ENCODE results near the gene WDR59.

WDR59 gene

DNA sequence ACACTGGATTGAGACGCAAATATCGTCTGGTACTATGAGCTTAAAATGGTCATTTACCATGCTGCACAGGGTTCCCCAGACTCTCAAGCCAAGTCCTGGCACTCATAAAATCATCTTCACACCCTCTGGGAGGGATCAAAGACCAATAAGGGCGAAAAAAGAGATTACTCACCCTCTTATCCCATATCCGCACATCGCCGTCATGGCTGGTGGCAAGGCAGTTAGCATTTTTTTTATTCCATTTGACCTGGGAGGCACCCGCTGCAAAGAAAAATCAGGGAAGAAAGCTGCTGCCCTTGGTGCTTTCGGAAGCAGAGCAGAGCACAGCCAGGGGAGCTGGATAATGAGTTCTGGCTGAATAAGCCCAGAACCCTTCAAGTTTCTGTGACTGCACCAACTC lies 42.4 kb downstream of the WDR59 start:
- peaks cover 36% of the 10 kb centered on the region for H3K36me3 ChIP-seq

DNA sequence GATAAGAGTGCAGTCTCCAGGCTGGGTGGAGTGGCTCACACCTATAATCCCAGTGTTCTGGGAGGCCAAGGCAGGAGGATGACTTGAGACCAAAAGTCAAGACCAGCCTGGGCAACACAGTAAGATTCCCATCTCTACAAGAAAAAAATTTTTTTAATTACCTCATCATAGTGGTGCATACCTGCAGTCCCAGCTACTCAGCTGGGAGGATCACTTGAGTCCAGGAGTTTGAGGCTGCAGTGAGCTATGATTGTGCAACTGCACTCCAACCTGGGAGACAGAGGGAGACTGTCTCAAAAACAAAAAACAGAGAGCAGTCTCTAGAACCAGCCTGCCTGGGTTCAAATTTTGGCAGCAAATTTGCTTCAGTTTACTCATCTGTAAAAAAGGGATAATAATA lies 45.2 kb downstream of the WDR59 start:
- peaks cover 27% of the 10 kb centered on the region for H3K36me3 ChIP-seq
- TF ChIP-seq, protein P1, sequence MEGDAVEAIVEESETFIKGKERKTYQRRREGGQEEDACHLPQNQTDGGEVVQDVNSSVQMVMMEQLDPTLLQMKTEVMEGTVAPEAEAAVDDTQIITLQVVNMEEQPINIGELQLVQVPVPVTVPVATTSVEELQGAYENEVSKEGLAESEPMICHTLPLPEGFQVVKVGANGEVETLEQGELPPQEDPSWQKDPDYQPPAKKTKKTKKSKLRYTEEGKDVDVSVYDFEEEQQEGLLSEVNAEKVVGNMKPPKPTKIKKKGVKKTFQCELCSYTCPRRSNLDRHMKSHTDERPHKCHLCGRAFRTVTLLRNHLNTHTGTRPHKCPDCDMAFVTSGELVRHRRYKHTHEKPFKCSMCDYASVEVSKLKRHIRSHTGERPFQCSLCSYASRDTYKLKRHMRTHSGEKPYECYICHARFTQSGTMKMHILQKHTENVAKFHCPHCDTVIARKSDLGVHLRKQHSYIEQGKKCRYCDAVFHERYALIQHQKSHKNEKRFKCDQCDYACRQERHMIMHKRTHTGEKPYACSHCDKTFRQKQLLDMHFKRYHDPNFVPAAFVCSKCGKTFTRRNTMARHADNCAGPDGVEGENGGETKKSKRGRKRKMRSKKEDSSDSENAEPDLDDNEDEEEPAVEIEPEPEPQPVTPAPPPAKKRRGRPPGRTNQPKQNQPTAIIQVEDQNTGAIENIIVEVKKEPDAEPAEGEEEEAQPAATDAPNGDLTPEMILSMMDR (IDR thresholded peaks at IDR 0.05): no peak
- no peak overlapping the region for H3K4me3 ChIP-seq (ENCODE audit: low read depth in 1 of 2, low read length in 1 of 2)

More for the DNA sequence above, 42.4 kb downstream of the WDR59 start:
- no peak overlapping the region for H3K4me3 ChIP-seq (ENCODE audit: low read depth in 1 of 2, low read length in 1 of 2)
- TF ChIP-seq, protein P1 (IDR thresholded peaks at IDR 0.05): no peak
- H3K27me3 ChIP-seq: no peaks in the 10 kb centered on the region
- no peaks in the 10 kb centered on the region for H3K4me1 ChIP-seq (ENCODE audit: control insufficient read depth in 1 of 2, insufficient read depth in 1 of 2, low read depth in 1 of 2, low read length in 1 of 2)
- H3K9me3 ChIP-seq: no peaks in the 10 kb centered on the region
- H3K27ac ChIP-seq: no peak overlapping the region

GRCh38 chr16:74936902-74937560 lies 47.9 kb downstream of the WDR59 start:
- H3K36me3 ChIP-seq: peaks cover 22% of the 10 kb centered on the region
- H3K27me3 ChIP-seq: no peaks in the 10 kb centered on the region
- peak overlapping the region; percentile 44 for H3K27ac ChIP-seq
- TF ChIP-seq, protein P1 (IDR thresholded peaks at IDR 0.05): no peak
- H3K4me3 ChIP-seq (ENCODE audit: low read depth in 1 of 2, low read length in 1 of 2): no peak overlapping the region
- H3K4me1 ChIP-seq (ENCODE audit: control insufficient read depth in 1 of 2, insufficient read depth in 1 of 2, low read depth in 1 of 2, low read length in 1 of 2): peaks cover 4 to 7% of the 10 kb centered on the region in 2 experiments
- H3K9me3 ChIP-seq: no peaks in the 10 kb centered on the region

More for the DNA sequence above, 45.2 kb downstream of the WDR59 start:
- no peaks in the 10 kb centered on the region for H3K9me3 ChIP-seq
- H3K27me3 ChIP-seq: no peaks in the 10 kb centered on the region
- no peak overlapping the region for H3K27ac ChIP-seq
- peaks cover 4 to 7% of the 10 kb centered on the region in 2 experiments for H3K4me1 ChIP-seq (ENCODE audit: control insufficient read depth in 1 of 2, insufficient read depth in 1 of 2, low read depth in 1 of 2, low read length in 1 of 2)

DNA sequence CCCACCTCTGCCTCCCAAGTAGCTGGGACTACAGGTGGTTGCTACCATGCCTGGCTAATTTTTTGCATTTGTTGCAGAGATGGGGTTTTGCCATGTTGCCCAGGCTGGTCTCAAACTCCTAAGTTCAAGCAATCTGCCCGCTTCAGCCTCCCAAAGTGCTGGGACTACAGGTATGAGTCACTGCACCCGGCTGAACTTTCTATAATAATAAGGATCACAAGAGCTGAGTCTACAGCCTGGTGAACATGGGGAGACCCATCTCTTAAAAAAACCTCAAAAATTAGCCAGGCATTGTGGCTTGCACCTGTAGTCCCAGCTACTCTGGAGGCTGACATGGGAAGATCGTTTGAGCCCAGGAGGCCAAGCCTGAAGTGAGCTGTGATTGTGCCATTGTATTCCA lies 53.5 kb downstream of the WDR59 start:
- H3K4me3 ChIP-seq (ENCODE audit: low read depth in 1 of 2, low read length in 1 of 2): no peak overlapping the region
- H3K27me3 ChIP-seq: no peaks in the 10 kb centered on the region
- peaks cover 12% of the 10 kb centered on the region for H3K36me3 ChIP-seq
- no peak overlapping the region for H3K27ac ChIP-seq
- TF ChIP-seq, protein P1 (IDR thresholded peaks at IDR 0.05): no peak
- no peaks in the 10 kb centered on the region for H3K9me3 ChIP-seq
- H3K4me1 ChIP-seq (ENCODE audit: control insufficient read depth in 1 of 2, insufficient read depth in 1 of 2, low read depth in 1 of 2, low read length in 1 of 2): no peaks in the 10 kb centered on the region

DNA sequence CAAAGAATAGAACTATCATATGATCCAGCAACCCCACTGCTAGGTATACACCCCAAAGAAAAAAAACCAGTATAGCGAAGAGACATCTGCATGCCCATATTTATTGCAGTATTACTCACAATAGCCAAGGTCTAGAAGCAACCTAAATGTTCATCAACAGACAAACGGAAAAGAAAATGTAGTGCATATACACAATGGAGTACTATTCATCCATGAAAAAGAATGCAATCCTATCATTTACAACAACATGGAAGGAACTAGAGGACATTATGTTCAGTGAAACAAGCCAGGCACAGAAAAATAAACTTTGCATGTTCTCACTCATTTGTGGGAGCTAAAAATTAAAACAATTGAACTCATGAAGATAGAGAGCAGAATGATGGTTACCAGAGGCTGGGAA lies 55.3 kb downstream of the WDR59 start:
- H3K27me3 ChIP-seq: no peaks in the 10 kb centered on the region
- H3K27ac ChIP-seq: no peak overlapping the region
- peaks cover 12% of the 10 kb centered on the region for H3K36me3 ChIP-seq
- no peak overlapping the region for H3K4me3 ChIP-seq (ENCODE audit: low read depth in 1 of 2, low read length in 1 of 2)
- H3K9me3 ChIP-seq: no peaks in the 10 kb centered on the region
- H3K4me1 ChIP-seq (ENCODE audit: control insufficient read depth in 1 of 2, insufficient read depth in 1 of 2, low read depth in 1 of 2, low read length in 1 of 2): no peaks in the 10 kb centered on the region
- TF ChIP-seq, protein P1 (IDR thresholded peaks at IDR 0.05): no peak

All from neutrophil (primary cell).